ENCODE data around the gene RAB11FIP4. TPM values are rescaled to one million over a fixed set of nuclear protein-coding genes. Genes with fewer than 3 reads are reported as not detected.

The RAB11FIP4 gene
- total and polyA plus RNA-seq, 2 of the 8 experiments (the other 6 are each of a cell fraction or from before 2014, with no cell fraction given): 21.7 to 53.2 TPM

- Histone ChIP-seq H3K4me1 (replicated peaks in 1 of 4; ENCODE audit: control insufficient read depth in 3 of 4, insufficient read depth in 4 of 4, low read length in 3 of 4) (no peaks in the 10 kb centered on the region; a peak in 3 of 7 replicates), H4K5ac (ENCODE audit: insufficient read length, low read depth, low read length) (no peak overlapping the region), H2BK12ac (ENCODE audit: low read depth, low read length) (no peak overlapping the region), H3K9me3 (ENCODE audit: insufficient read depth in 2 of 2, low read depth in 1 of 2, low read length in 1 of 2) (peaks cover 15 to 18% of the 10 kb centered on the region in 2 experiments), H3K4me3 (ENCODE audit: extremely low read depth in 1 of 4, insufficient read depth in 2 of 4, low read depth in 3 of 4, low read length in 4 of 4) (no peak overlapping the region), H3K36me3 (ENCODE audit: control insufficient read depth in 2 of 4, insufficient read depth in 4 of 4, low read length in 3 of 4) (peaks cover 8 to 45% (median 39%) of the 10 kb centered on the region in 4 experiments; a peak in 7 of 8 replicates), H2BK120ac (replicated peaks; ENCODE audit: low read depth, low read length) (no peak overlapping the region), H2BK20ac (ENCODE audit: low read length) (no peak overlapping the region), H4K91ac (replicated peaks; ENCODE audit: insufficient read length, low read length) (no peak overlapping the region), H3K27ac (ENCODE audit: low read depth, low read length) (no peak overlapping the region), H2BK15ac (ENCODE audit: low read length) (no peak overlapping the region), H3K79me1 (ENCODE audit: low read depth, low read length) (no peaks in the 10 kb centered on the region), H3K56ac (replicated peaks; ENCODE audit: insufficient read length, low read depth, low read length) (no peak overlapping the region), H3K23ac (ENCODE audit: insufficient read length) (no peak overlapping the region), H3K4me2 (ENCODE audit: insufficient read depth in 1 of 2, low read depth in 2 of 2, low read length in 2 of 2) (no peak overlapping the region), H3K18ac (ENCODE audit: extremely low read depth, low read length) (no peak overlapping the region), H4K20me1 (replicated peaks in 1 of 2; ENCODE audit: control insufficient read depth in 1 of 2, insufficient read depth in 2 of 2, low read length in 2 of 2) (no peaks in the 10 kb centered on the region), H3K9ac (replicated peaks in 1 of 4; ENCODE audit: extremely low read depth in 1 of 4, low read depth in 3 of 4, low read length in 3 of 4) (no peak overlapping the region), H3K4ac (replicated peaks; ENCODE audit: insufficient read length, low read depth, low read length) (no peak overlapping the region), H2BK5ac (ENCODE audit: low read depth, low read length) (no peak overlapping the region), H3K23me2 (ENCODE audit: low read depth, low read length) (no peaks in the 10 kb centered on the region), H3K27me3 (replicated peaks in 1 of 4; ENCODE audit: control insufficient read depth in 3 of 4, extremely low read depth in 1 of 4, insufficient read depth in 3 of 4, low read length in 3 of 4) (no peaks in the 10 kb centered on the region), H3K79me2 (ENCODE audit: control insufficient read depth in 1 of 2, insufficient read depth in 2 of 2, low read length in 2 of 2) (no peaks in the 10 kb centered on the region), H4K8ac (ENCODE audit: extremely low read depth, insufficient read depth, low read length) (no peak overlapping the region), H3K14ac (ENCODE audit: insufficient read length) (no peak overlapping the region), H2AK5ac (ENCODE audit: low read depth, low read length) (no peak overlapping the region), H2AFZ (ENCODE audit: low read length) (no peak overlapping the region)
- TF ChIP-seq GTF2F1 (IDR thresholded peaks at IDR 0.05; ENCODE audit: borderline replicate concordance, low read depth, low read length): no peak
- TF ChIP-seq TAF7 (optimal IDR thresholded peaks at IDR 0.05; ENCODE audit: borderline replicate concordance, low read depth, low read length): no peak
- no peak for TF ChIP-seq KDM5A (IDR thresholded peaks at IDR 0.05; ENCODE audit: low read length)
- no peak for TF ChIP-seq SP2 (IDR thresholded peaks at IDR 0.05; ENCODE audit: low read length)
- TF ChIP-seq SP4 (IDR thresholded peaks at IDR 0.05; ENCODE audit: low read length): no peak
- TF ChIP-seq CTBP2 (IDR thresholded peaks at IDR 0.05; ENCODE audit: borderline replicate concordance, insufficient read depth, insufficient read length, low read length): no peak
- no peak for TF ChIP-seq BACH1 (IDR thresholded peaks at IDR 0.05; ENCODE audit: low read length)
- TF ChIP-seq, protein P1, sequence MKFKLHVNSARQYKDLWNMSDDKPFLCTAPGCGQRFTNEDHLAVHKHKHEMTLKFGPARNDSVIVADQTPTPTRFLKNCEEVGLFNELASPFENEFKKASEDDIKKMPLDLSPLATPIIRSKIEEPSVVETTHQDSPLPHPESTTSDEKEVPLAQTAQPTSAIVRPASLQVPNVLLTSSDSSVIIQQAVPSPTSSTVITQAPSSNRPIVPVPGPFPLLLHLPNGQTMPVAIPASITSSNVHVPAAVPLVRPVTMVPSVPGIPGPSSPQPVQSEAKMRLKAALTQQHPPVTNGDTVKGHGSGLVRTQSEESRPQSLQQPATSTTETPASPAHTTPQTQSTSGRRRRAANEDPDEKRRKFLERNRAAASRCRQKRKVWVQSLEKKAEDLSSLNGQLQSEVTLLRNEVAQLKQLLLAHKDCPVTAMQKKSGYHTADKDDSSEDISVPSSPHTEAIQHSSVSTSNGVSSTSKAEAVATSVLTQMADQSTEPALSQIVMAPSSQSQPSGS (IDR thresholded peaks at IDR 0.05; ENCODE audit: low read length): no peak
- no peak for TF ChIP-seq TAF1 (IDR thresholded peaks at IDR 0.05; ENCODE audit: low read depth, low read length)
- TF ChIP-seq SUZ12 (IDR thresholded peaks at IDR 0.05; ENCODE audit: low read length): no peak
- TF ChIP-seq SIN3A (conservative IDR thresholded peaks at IDR 0.05 in 1 of 2, IDR thresholded peaks at IDR 0.05 in 1 of 2; ENCODE audit: low read depth in 1 of 2, low read length in 2 of 2): no peak
- no peak for TF ChIP-seq SIX5 (IDR thresholded peaks at IDR 0.05; ENCODE audit: low read depth, low read length)
- no peak for TF ChIP-seq POLR2A (IDR thresholded peaks at IDR 0.05; ENCODE audit: control extremely low read depth in 1 of 2, low read depth in 2 of 2, low read length in 2 of 2)
- ChIA-PET POLR2A (ENCODE audit: partially characterized antibody) (interaction anchor here (0.5 kb wide), 1 partner anchor 321 kb away, joined by 3 read pairs; no protein-coding TSS in a partner anchor), CTCF (ENCODE audit: partially characterized antibody) (interaction anchor here (0.6 to 16.9 kb wide), 9 partner anchors 16 to 206 kb away, joined by 3 to 325 read pairs (median 4); no protein-coding TSS in a partner anchor)
- DNase-seq (ENCODE audit: low read depth in 1 of 2, low spot score in 2 of 2): no peak
- 89% methylated on average over 5 of the region's 5 CpGs; no CpG with 5 or more reads in 1 of the 2 experiments for WGBS, 2 experiments (ENCODE audit: extremely low coverage in 1 of 2, insufficient coverage in 1 of 2, insufficient read length in 1 of 2, insufficient replicate concordance in 2 of 2, low coverage in 1 of 2, low lambda C conversion rate in 2 of 2, missing lambda C conversion rate in 1 of 2)
- no peak for FAIRE-seq
These were observed 136.1 kb downstream of the RAB11FIP4 start for GRCh38 chr17:31527606-31528005.
